ENCODE data around the gene EML6.
A peak's percentile ranks its signal among the peaks of the same experiment; 100 is the strongest.

The EML6 gene

GRCh38 chr2:54999182-54999581 lies 275.7 kb downstream of the EML6 start:
- no peak for DNase-seq (ENCODE audit: low read depth in 2 of 2)

GRCh38 chr2:55000341-55000740 lies 276.9 kb downstream of the EML6 start:
- DNase-seq (ENCODE audit: low read depth in 2 of 2): no peak

GRCh38 chr2:55001716-55002115 lies 278.3 kb downstream of the EML6 start:
- DNase-seq (ENCODE audit: low read depth in 2 of 2): no peak

GRCh38 chr2:55003706-55004639 lies 280.5 kb downstream of the EML6 start:
- no peak for DNase-seq (ENCODE audit: low read depth in 2 of 2)

GRCh38 chr2:55006306-55006705 lies 282.8 kb downstream of the EML6 start:
- no peak for DNase-seq (ENCODE audit: low read depth in 2 of 2)

- no peak for DNase-seq (ENCODE audit: low read depth in 2 of 2)
These were observed 286.0 kb downstream of the EML6 start for GRCh38 chr2:55009277-55010060.

- peak in 1 of 2 donors; percentile 22 for DNase-seq (ENCODE audit: low read depth in 2 of 2)
These were observed 286.7 kb downstream of the EML6 start for GRCh38 chr2:55010149-55010591.

- no peak for DNase-seq (ENCODE audit: low read depth in 2 of 2)
These were observed 287.5 kb downstream of the EML6 start for GRCh38 chr2:55010915-55011314.

GRCh38 chr2:55011831-55012671 lies 288.6 kb downstream of the EML6 start:
- DNase-seq (ENCODE audit: low read depth in 2 of 2): no peak

GRCh38 chr2:55012672-55013484 lies 289.4 kb downstream of the EML6 start:
- no peak for DNase-seq (ENCODE audit: low read depth in 2 of 2)

- DNase-seq (ENCODE audit: low read depth in 2 of 2): no peak
These were observed 290.5 kb downstream of the EML6 start for GRCh38 chr2:55013936-55014335.

GRCh38 chr2:55014962-55015939 lies 291.8 kb downstream of the EML6 start:
- peak in 1 of 2 donors; percentile 13 for DNase-seq (ENCODE audit: low read depth in 2 of 2)

- no peak for DNase-seq (ENCODE audit: low read depth in 2 of 2)
These were observed 294.0 kb downstream of the EML6 start for GRCh38 chr2:55017428-55017827.

- DNase-seq (ENCODE audit: low read depth in 2 of 2): no peak
These were observed 294.4 kb downstream of the EML6 start for GRCh38 chr2:55017880-55018279.

GRCh38 chr2:55018619-55019018 lies 295.2 kb downstream of the EML6 start:
- no peak for DNase-seq (ENCODE audit: low read depth in 2 of 2)

GRCh38 chr2:55019526-55020258 lies 296.2 kb downstream of the EML6 start:
- no peak for DNase-seq (ENCODE audit: low read depth in 2 of 2)
